Activated CD8-positive, alpha-beta memory T cell treated with anti-CD3 and anti-CD28 coated beads for 4 hours (primary cell): Measurements from ENCODE around the gene INSC.

Experiments used
- DNase-seq, 2 donors: peaks; one replicate each; pipeline ENCODE4 v3.0.0-alpha.2; 2020; ENCODE audit warnings: low read depth in 2 of 2

Gene INSC

GRCh38 chr11:15146271-15147003 is 31.7 kb downstream of the INSC start:
- DNase-seq = no peak

- no peak for DNase-seq
Observed at GRCh38 chr11:15148169-15148568, 33.4 kb downstream of the INSC start.

- no peak for DNase-seq
Observed at GRCh38 chr11:15149050-15149449, 34.3 kb downstream of the INSC start.

GRCh38 chr11:15150507-15150906 is 35.8 kb downstream of the INSC start:
- DNase-seq = no peak

GRCh38 chr11:15153231-15153630 is 38.5 kb downstream of the INSC start:
- no peak for DNase-seq

- no peak for DNase-seq
Observed at GRCh38 chr11:15157181-15157580, 42.5 kb downstream of the INSC start.

GRCh38 chr11:15157606-15158137 is 42.9 kb downstream of the INSC start:
- no peak for DNase-seq

GRCh38 chr11:15158351-15159015 is 43.8 kb downstream of the INSC start:
- no peak for DNase-seq

GRCh38 chr11:15159085-15159484 is 44.4 kb downstream of the INSC start:
- no peak for DNase-seq

- DNase-seq = no peak
Observed at GRCh38 chr11:15161790-15162189, 47.1 kb downstream of the INSC start.

- no peak for DNase-seq
Observed at GRCh38 chr11:15163136-15163535, 48.4 kb downstream of the INSC start.

- no peak for DNase-seq
Observed at GRCh38 chr11:15166204-15166603, 51.5 kb downstream of the INSC start.

GRCh38 chr11:15169815-15170551 is 55.3 kb downstream of the INSC start:
- no peak for DNase-seq

- DNase-seq = no peak
Observed at GRCh38 chr11:15170698-15171097, 56.0 kb downstream of the INSC start.

GRCh38 chr11:15171956-15172355 is 57.2 kb downstream of the INSC start:
- no peak for DNase-seq

- no peak for DNase-seq
Observed at GRCh38 chr11:15175831-15176230, 61.1 kb downstream of the INSC start.

GRCh38 chr11:15176646-15177163 is 62.0 kb downstream of the INSC start:
- no peak for DNase-seq

- DNase-seq = no peak
Observed at GRCh38 chr11:15177491-15177890, 62.8 kb downstream of the INSC start.

- no peak for DNase-seq
Observed at GRCh38 chr11:15178214-15178613, 63.5 kb downstream of the INSC start.

GRCh38 chr11:15179167-15179566 is 64.4 kb downstream of the INSC start:
- DNase-seq = no peak

GRCh38 chr11:15180212-15180792 is 65.6 kb downstream of the INSC start:
- DNase-seq = no peak

GRCh38 chr11:15182372-15182771 is 67.6 kb downstream of the INSC start:
- no peak for DNase-seq
